GM10248 (cell line): ENCODE measurements around the gene CSTF1.

ENCODE experiments used
- CTCF ChIA-PET: fragments of 300-600 bp; sonication (Branson Sonifier 250); formaldehyde crosslinking; extraction: SDS; loops from one replicate; lab custom pipeline; 2021; ENCODE audit warnings: antibody characterized with exemption; lab: Yijun Ruan, JAX
- POLR2A ChIA-PET: fragments of 350-650 bp; sonication (Branson Sonifier 250); formaldehyde crosslinking; extraction: SDS; loops from one replicate; lab custom pipeline; 2020; ENCODE audit warnings: antibody characterized with exemption; lab: Yijun Ruan, JAX
- DNase-seq: peaks from one replicate; pipeline ENCODE4 v3.0.0; 2012; ENCODE audit errors: extremely low spot score
- CTCF ChIP-seq: IDR thresholded peaks from 2 replicates; pipeline ENCODE4 v1.5.1; 2012; ENCODE audit warnings: mild to moderate bottlenecking, low read depth; ENCODE audit errors: extremely low read depth, missing control alignments, control extremely low read depth

The CSTF1 gene

GRCh38 chr20:56433221-56433879 is 40.9 kb downstream of the CSTF1 start:
- no peak for TF ChIP-seq CTCF
- CTCF ChIA-PET: interaction anchor here (1.0 to 2.0 kb wide), 3 partner anchors 10 to 62 kb away, joined by 3 to 5 read pairs (median 4); no protein-coding TSS in a partner anchor
- DNase-seq: no peak
- POLR2A ChIA-PET: no interaction called here

DNA sequence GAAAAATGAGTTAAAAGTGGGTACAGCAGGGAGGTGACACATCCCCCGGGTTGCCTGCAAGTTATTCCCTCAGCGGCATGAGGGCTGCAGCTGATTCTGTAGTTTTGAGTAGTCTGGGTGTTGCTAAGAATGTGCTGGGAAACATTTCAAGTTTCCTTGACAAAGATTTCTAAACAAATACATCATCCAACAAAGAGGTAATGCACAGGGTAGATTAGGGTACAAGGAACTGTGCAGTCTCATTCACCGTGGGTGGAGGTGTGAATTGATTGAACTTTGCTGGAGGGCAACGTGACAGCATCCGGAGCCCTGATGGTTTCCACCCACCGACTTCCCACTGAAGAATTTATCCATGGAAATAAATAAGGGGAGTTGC is 41.4 kb downstream of the CSTF1 start:
- CTCF ChIA-PET: interaction anchor here (1.3 to 2.0 kb wide), 2 partner anchors 10 to 62 kb away, joined by 4 to 5 read pairs; no protein-coding TSS in a partner anchor
- POLR2A ChIA-PET: no interaction called here
- no peak for DNase-seq
- TF ChIP-seq CTCF: no peak

GRCh38 chr20:56437196-56437960 is 44.9 kb downstream of the CSTF1 start:
- ChIA-PET CTCF (interaction anchor here (0.7 to 1.0 kb wide), 4 partner anchors 8 to 28 kb away, joined by 3 read pairs; no protein-coding TSS in a partner anchor), POLR2A (no interaction called here)
- TF ChIP-seq CTCF: no peak
- DNase-seq: no peak

DNA sequence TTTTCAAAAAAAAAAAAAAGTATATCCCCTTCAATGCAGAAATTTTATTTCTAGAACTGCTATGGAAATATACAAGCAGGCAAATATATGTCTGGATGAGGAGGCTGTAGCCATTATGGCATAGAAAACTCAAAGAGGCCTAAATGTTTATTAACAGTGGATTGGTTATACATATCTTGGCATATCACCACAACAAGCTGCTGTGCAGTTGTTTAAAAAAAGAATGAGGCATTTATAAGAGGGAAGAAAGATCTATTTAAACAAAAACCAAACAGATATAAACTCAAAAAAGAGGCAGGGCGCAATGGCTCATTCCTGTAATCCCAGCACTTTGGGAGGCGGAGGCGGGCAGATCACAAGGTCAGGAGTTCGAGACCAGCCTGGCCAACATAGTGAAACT is 45.8 kb downstream of the CSTF1 start:
- POLR2A ChIA-PET: no interaction called here
- no peak for DNase-seq
- CTCF ChIA-PET: interaction anchor here (1.4 to 1.9 kb wide), 2 partner anchors 10 to 32 kb away, joined by 3 to 4 read pairs; no protein-coding TSS in a partner anchor
- TF ChIP-seq CTCF: no peak

GRCh38 chr20:56439771-56440291 is 47.4 kb downstream of the CSTF1 start:
- CTCF ChIA-PET: interaction anchor here (1.2 to 1.9 kb wide), 4 partner anchors 11 to 33 kb away, joined by 3 to 4 read pairs (median 3); partner anchors contain the start of gene CASS4
- no peak for DNase-seq
- POLR2A ChIA-PET: no interaction called here
- no peak for TF ChIP-seq CTCF

GRCh38 chr20:56440346-56441007 is 48.0 kb downstream of the CSTF1 start:
- peak; percentile 64 for DNase-seq
- ChIA-PET POLR2A (no interaction called here), CTCF (interaction anchor here (1.2 kb wide), 1 partner anchor 29 kb away, joined by 3 read pairs; the partner anchor contains the start of gene CASS4)
- TF ChIP-seq CTCF: no peak
